Skeletal muscle tissue (tissue), 4 donors: Measurements from ENCODE around the gene GPR35. TPM values are rescaled to one million over a fixed set of nuclear protein-coding genes. Genes with fewer than 3 reads are reported as not detected.
"Not testable (repeated sequence)": the region's sequence is repeated elsewhere in the genome, so short reads cannot be mapped to it uniquely, and the experiment has no call there.

ENCODE experiments used
- H3K27ac ChIP-seq: one replicate; pipeline ENCODE4 v1.7.0; 2013; ENCODE audit warnings: mild to moderate bottlenecking, low read depth, low read length, inconsistent platforms
- H3K27me3 ChIP-seq, 3 donors: one replicate each; pipeline ENCODE4 v1.7.0; 2013; ENCODE audit warnings: low read length in 3 of 3; ENCODE audit not compliant: control insufficient read depth in 3 of 3, insufficient read depth in 3 of 3
- H3K36me3 ChIP-seq, 3 donors: one replicate each; pipeline ENCODE4 v1.7.0; 2013; ENCODE audit warnings: low read length in 3 of 3; ENCODE audit not compliant: control insufficient read depth in 3 of 3, insufficient read depth in 3 of 3
- H3K4me1 ChIP-seq, 3 donors: one replicate each; pipeline ENCODE4 v1.7.0; 2013; ENCODE audit warnings: low read length in 3 of 3, mild to moderate bottlenecking in 3 of 3; ENCODE audit not compliant: control insufficient read depth in 3 of 3, insufficient read depth in 3 of 3
- H3K4me3 ChIP-seq, 3 donors: one replicate each; pipeline ENCODE4 v1.7.0; 2013; ENCODE audit warnings: low read length in 3 of 3
- H3K9ac ChIP-seq, 3 donors: one replicate each; pipeline ENCODE4 v1.7.0; 2013; ENCODE audit warnings: low read length in 3 of 3, mild to moderate bottlenecking in 3 of 3, moderate library complexity in 2 of 3, low read depth in 1 of 3
- H3K9me3 ChIP-seq, 3 donors: one replicate each; pipeline ENCODE4 v1.7.0; 2013; ENCODE audit warnings: low read length in 3 of 3; ENCODE audit not compliant: control insufficient read depth in 3 of 3
- total RNA-seq: library from RNA; depleted of rRNA; stranded (reverse); fragments of >200 nt; gene quantifications from one replicate; pipeline ENCODE4 v1.2.3, GENCODE V29; 2014
- donor health status: Osteomylitis.

GPR35 gene
- total RNA-seq, 1 donor from 2014 or later = 1.0 TPM

DNA sequence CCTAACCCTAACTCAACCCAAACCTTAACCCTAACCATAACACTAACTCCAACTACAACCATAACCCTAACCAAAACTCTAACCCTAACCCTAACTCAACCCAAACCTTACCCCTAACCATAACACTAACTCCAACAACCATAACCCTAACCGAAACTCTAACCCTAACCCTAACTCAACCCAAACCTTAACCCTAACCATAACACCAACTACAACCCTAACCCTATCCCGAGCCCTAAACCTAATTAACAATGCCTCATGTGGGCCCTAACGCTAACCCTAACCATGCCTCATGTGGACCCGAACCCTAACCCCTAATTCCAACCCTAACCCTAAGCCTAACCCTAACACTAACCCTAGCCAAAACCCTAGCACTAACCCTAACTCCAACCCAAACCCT, 11.5 kb upstream of the GPR35 start:
- no peak overlapping the region for H3K9ac ChIP-seq
- H3K27me3 ChIP-seq = no peaks in the 10 kb centered on the region
- peaks cover 0 to 3% (median 0%) of the 10 kb centered on the region in 3 donors for H3K36me3 ChIP-seq
- no peak overlapping the region for H3K4me3 ChIP-seq
- no peak overlapping the region for H3K27ac ChIP-seq
- H3K4me1 ChIP-seq = peaks cover 11 to 12% (median 12%) of the 10 kb centered on the region in 3 donors
- H3K9me3 ChIP-seq = no peaks in the 10 kb centered on the region

DNA sequence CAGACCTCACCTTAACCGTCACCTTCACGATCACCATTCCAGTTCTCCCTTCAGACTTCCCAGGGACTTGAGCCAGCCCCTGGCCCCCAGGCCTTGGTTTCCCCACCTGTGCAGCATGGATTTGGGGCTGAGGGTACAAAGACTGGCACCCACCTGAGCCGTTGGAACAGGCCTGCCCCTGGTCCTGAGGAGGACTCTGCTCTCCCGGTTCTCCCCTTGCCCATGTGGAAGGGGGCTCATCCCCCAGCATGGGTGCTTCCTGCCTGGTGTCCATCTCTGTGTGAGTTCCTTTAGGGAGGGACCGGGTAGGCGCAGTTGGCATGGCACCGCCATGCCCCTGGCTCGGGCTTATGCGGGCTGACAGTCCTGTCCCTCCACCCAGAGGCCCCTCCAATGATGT, 10.9 kb upstream of the GPR35 start:
- Histone ChIP-seq H3K4me3 (no peak overlapping the region), H3K9ac (no peak overlapping the region), H3K4me1 (peaks cover 11 to 12% (median 12%) of the 10 kb centered on the region in 3 donors), H3K27me3 (no peaks in the 10 kb centered on the region), H3K27ac (no peak overlapping the region), H3K36me3 (peaks cover 0 to 5% (median 0%) of the 10 kb centered on the region in 3 donors), H3K9me3 (no peaks in the 10 kb centered on the region)

GRCh38 chr2:240615396-240615795, 9.9 kb upstream of the GPR35 start:
- Histone ChIP-seq H3K4me3 (no peak overlapping the region), H3K27ac (no peak overlapping the region), H3K9me3 (no peaks in the 10 kb centered on the region), H3K27me3 (no peaks in the 10 kb centered on the region), H3K9ac (no peak overlapping the region), H3K4me1 (peaks cover 11 to 12% (median 12%) of the 10 kb centered on the region in 3 donors), H3K36me3 (peaks cover 0 to 5% (median 0%) of the 10 kb centered on the region in 3 donors)

- Histone ChIP-seq H3K27ac (no peak overlapping the region), H3K9me3 (no peaks in the 10 kb centered on the region), H3K36me3 (peaks cover 0 to 5% (median 0%) of the 10 kb centered on the region in 3 donors), H3K4me3 (no peak overlapping the region), H3K9ac (no peak overlapping the region), H3K27me3 (no peaks in the 10 kb centered on the region), H3K4me1 (peaks cover 11 to 12% (median 12%) of the 10 kb centered on the region in 3 donors)
Observed at GRCh38 chr2:240615820-240616547, 9.3 kb upstream of the GPR35 start.

DNA sequence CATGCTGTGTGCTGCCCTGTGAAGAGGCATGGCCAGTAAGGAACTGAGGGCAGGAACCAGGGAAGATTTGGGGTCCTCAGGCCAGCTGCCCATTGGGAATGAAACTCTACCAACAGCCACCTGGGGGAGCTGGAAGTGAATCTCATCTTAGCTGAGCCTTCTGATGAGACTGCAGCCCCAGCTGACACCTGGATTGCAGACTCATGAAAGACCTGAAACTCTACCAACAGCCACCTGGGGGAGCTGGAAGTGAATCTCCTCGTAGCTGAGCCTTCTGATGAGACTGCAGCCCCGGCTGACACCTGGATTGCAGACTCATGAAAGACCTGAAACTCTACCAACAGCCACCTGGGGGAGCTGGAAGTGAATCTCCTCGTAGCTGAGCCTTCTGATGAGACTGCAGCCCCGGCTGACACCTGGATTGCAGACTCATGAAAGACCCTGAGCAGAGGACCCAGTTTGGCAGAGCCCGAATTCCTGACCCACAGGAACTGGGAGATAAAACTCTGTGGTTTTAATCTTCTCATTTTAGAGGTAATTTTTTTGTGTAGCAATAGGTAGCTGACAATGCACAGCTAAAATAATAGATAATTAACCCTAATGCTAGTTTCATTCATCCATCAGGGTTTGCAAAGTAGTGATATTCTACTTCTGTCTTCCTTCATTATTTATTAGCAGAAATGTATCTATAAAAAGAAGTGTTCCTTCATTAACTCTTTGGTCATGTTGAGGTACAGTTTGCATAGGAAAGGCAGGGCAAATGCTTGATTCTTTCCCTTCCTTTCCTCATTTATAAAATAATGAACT, 8.2 kb upstream of the GPR35 start:
- H3K9ac ChIP-seq, H3K36me3 ChIP-seq, H3K27ac ChIP-seq: not testable (repeated sequence)

GRCh38 chr2:240618776-240619175, 6.5 kb upstream of the GPR35 start:
- Histone ChIP-seq H3K36me3 (peaks cover 0 to 5% (median 0%) of the 10 kb centered on the region in 3 donors), H3K27me3 (no peaks in the 10 kb centered on the region), H3K4me1 (no peaks in the 10 kb centered on the region), H3K9ac (no peak overlapping the region), H3K27ac (no peak overlapping the region), H3K9me3 (no peaks in the 10 kb centered on the region), H3K4me3 (no peak overlapping the region)

More for the DNA sequence above, 8.2 kb upstream of the GPR35 start:
- not testable (repeated sequence) for H3K27me3 ChIP-seq, H3K4me3 ChIP-seq, H3K9me3 ChIP-seq
- peaks cover 11 to 12% (median 12%) of the 10 kb centered on the region in 3 donors for H3K4me1 ChIP-seq

GRCh38 chr2:240619506-240620148, 5.7 kb upstream of the GPR35 start:
- H3K9me3 ChIP-seq = no peaks in the 10 kb centered on the region
- H3K36me3 ChIP-seq = peaks cover 0 to 5% (median 0%) of the 10 kb centered on the region in 3 donors
- H3K27ac ChIP-seq = no peak overlapping the region
- no peak overlapping the region for H3K4me3 ChIP-seq
- H3K9ac ChIP-seq = no peak overlapping the region
- H3K4me1 ChIP-seq = no peaks in the 10 kb centered on the region
- H3K27me3 ChIP-seq = no peaks in the 10 kb centered on the region

DNA sequence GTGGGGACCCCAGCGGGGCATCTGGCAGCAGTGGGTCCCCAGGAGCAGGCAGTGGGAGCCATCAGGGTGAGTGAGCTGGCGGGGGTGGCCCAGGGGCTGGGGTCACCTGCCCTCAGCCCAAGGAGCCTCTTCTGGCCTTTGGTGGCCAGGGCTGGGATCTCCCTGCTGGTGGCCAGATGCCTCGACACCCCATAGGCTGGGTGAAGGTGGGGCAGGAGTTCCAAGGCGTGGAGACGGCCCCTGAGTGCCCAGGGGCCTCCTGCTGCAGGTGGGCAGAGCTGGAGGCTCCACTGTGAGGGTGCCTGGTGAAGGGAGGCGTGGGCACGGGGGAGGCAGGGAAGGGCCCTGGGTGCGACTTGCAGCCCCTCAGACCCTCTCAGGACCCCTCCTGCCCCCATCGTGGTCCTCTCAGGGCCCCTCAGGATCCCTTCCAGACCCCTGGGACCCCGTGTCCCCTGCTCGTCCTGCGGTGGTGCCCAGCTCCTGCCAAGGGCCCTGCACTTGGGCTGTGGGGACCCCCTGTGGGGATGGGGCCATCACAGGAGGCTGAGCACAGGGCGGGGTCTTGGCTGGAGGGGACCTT, 5.0 kb upstream of the GPR35 start:
- Histone ChIP-seq H3K36me3 (peaks cover 0 to 5% (median 0%) of the 10 kb centered on the region in 3 donors), H3K4me3 (no peak overlapping the region), H3K4me1 (no peaks in the 10 kb centered on the region), H3K27me3 (no peaks in the 10 kb centered on the region), H3K9ac (no peak overlapping the region), H3K9me3 (no peaks in the 10 kb centered on the region), H3K27ac (no peak overlapping the region)

GRCh38 chr2:240620859-240621258, 4.4 kb upstream of the GPR35 start:
- H3K9me3 ChIP-seq = no peaks in the 10 kb centered on the region
- no peak overlapping the region for H3K9ac ChIP-seq
- no peak overlapping the region for H3K4me3 ChIP-seq
- H3K4me1 ChIP-seq = no peaks in the 10 kb centered on the region
- H3K27me3 ChIP-seq = peaks cover 0 to 3% (median 0%) of the 10 kb centered on the region in 3 donors
- no peak overlapping the region for H3K27ac ChIP-seq
- peaks cover 0 to 5% (median 0%) of the 10 kb centered on the region in 3 donors for H3K36me3 ChIP-seq
